IPS-15b (cell line): ENCODE data around the gene FNIP1.

Experiments used
- H3K27me3 ChIP-seq: one replicate; pipeline ENCODE4 v1.6.1; 2013; ENCODE audit warnings: low read length; ENCODE audit not compliant: control insufficient read depth, insufficient read depth
- H3K36me3 ChIP-seq: one replicate; pipeline ENCODE4 v1.6.1; 2013; ENCODE audit warnings: low read length; ENCODE audit not compliant: control insufficient read depth, insufficient read depth
- H3K4me1 ChIP-seq: one replicate; pipeline ENCODE4 v1.6.1; 2013; ENCODE audit warnings: mild to moderate bottlenecking, low read length; ENCODE audit not compliant: control insufficient read depth, insufficient read depth
- H3K4me3 ChIP-seq: one replicate; pipeline ENCODE4 v1.5.1; 2013; ENCODE audit warnings: low read depth, low read length
- H3K9ac ChIP-seq: one replicate; pipeline ENCODE4 v1.6.1; 2013; ENCODE audit warnings: low read depth, mild to moderate bottlenecking, low read length
- H3K9me3 ChIP-seq: one replicate; pipeline ENCODE4 v1.6.1; 2013; ENCODE audit warnings: mild to moderate bottlenecking, low read length; ENCODE audit not compliant: control insufficient read depth, insufficient read depth

The FNIP1 gene

GRCh38 chr5:131810510-131811249, 13.9 kb upstream of the FNIP1 start:
- no peaks in the 10 kb centered on the region for H3K27me3 ChIP-seq
- no peaks in the 10 kb centered on the region for H3K4me1 ChIP-seq
- H3K9me3 ChIP-seq, result no peaks in the 10 kb centered on the region
- no peak overlapping the region for H3K4me3 ChIP-seq
- no peak overlapping the region for H3K9ac ChIP-seq
- no peaks in the 10 kb centered on the region for H3K36me3 ChIP-seq

GRCh38 chr5:131795879-131796792, 681 bp downstream of the FNIP1 start:
- H3K4me3 ChIP-seq, result peak overlapping the region; percentile 90
- H3K4me1 ChIP-seq, result peaks cover 3% of the 10 kb centered on the region

DNA sequence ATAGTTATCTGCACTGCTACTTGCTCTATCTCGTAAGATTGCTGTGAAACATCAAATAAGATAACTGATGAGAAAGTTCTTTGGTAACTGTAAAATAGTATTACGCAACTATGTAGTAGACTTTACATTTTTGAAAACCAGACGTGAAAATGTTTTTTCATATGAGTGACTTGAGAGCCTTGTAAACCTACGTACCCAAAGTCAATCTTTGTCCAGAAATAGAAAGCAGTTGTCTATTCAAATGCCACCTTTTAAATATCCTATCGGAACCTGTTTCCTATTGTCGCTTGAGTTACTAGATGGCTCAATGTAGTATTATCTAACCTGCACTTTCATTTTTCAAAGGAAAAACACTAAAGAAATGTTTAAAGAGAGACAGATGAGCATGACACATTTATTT, 1.6 kb downstream of the FNIP1 start:
- H3K9ac ChIP-seq, result no peak overlapping the region
- H3K36me3 ChIP-seq, result no peaks in the 10 kb centered on the region
- peak overlapping the region; percentile 3 for H3K4me3 ChIP-seq
- no peaks in the 10 kb centered on the region for H3K9me3 ChIP-seq
- H3K27me3 ChIP-seq, result peaks cover 6% of the 10 kb centered on the region
- peaks cover 3% of the 10 kb centered on the region for H3K4me1 ChIP-seq

More at GRCh38 chr5:131795879-131796792, 681 bp downstream of the FNIP1 start:
- no peaks in the 10 kb centered on the region for H3K9me3 ChIP-seq
- H3K9ac ChIP-seq, result peak overlapping the region; percentile 82
- H3K36me3 ChIP-seq, result no peaks in the 10 kb centered on the region
- H3K27me3 ChIP-seq, result peaks cover 6% of the 10 kb centered on the region

- H3K9ac ChIP-seq, result no peak overlapping the region
- H3K9me3 ChIP-seq, result no peaks in the 10 kb centered on the region
- peaks cover 3% of the 10 kb centered on the region for H3K4me1 ChIP-seq
- H3K36me3 ChIP-seq, result no peaks in the 10 kb centered on the region
- no peak overlapping the region for H3K4me3 ChIP-seq
- H3K27me3 ChIP-seq, result peaks cover 6% of the 10 kb centered on the region
Observed at GRCh38 chr5:131794586-131794985, 2.2 kb downstream of the FNIP1 start.

DNA sequence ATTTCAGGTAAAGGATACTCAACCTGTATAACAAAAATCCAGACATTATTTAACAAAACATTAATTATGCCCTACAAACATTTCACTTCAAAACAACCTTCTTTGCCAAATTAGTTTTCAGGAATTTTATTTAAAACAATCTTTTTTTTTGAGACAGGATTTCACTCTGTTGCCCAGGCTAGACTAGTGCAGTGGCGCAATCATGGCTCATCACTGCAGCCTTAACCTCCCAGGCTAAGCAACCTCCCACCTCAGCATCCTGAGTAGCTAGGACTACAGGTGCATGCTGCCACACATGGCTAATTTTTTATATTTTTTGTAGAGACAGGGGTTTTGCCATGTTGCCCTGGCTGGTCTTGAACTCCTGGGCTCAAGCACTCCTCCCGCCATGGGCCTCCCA, 3.9 kb downstream of the FNIP1 start:
- Histone ChIP-seq H3K4me1 (peaks cover 3% of the 10 kb centered on the region), H3K9me3 (no peaks in the 10 kb centered on the region)

GRCh38 chr5:131791866-131792265, 5.0 kb downstream of the FNIP1 start:
- Histone ChIP-seq H3K27me3 (no peaks in the 10 kb centered on the region), H3K9ac (no peak overlapping the region), H3K36me3 (no peaks in the 10 kb centered on the region), H3K9me3 (no peaks in the 10 kb centered on the region), H3K4me3 (no peak overlapping the region), H3K4me1 (no peaks in the 10 kb centered on the region)

More for the DNA sequence above, 3.9 kb downstream of the FNIP1 start:
- no peak overlapping the region for H3K9ac ChIP-seq
- H3K27me3 ChIP-seq, result peaks cover 4% of the 10 kb centered on the region
- no peak overlapping the region for H3K4me3 ChIP-seq
- H3K36me3 ChIP-seq, result no peaks in the 10 kb centered on the region

GRCh38 chr5:131790550-131790949, 6.3 kb downstream of the FNIP1 start:
- Histone ChIP-seq H3K36me3 (no peaks in the 10 kb centered on the region), H3K9ac (no peak overlapping the region), H3K4me1 (no peaks in the 10 kb centered on the region), H3K9me3 (no peaks in the 10 kb centered on the region), H3K4me3 (no peak overlapping the region), H3K27me3 (no peaks in the 10 kb centered on the region)

DNA sequence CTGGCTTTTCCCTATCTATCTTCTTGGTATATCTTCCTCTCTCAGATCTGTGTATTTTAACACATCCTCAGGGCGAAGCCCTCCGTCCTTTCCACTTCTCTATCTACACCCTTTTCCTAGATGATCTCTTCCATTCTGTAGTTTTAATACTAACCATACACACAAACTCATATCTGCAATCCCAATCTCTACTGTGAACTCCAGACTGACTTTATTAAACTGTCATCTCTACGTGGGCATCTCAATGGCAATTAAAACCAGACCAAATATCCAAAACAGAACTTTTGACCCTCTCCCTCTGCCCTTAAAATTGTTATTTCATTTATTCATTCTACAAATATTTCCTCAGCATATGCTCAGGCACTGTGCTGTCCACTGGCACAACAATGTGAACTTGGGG, 7.1 kb downstream of the FNIP1 start:
- Histone ChIP-seq H3K27me3 (no peaks in the 10 kb centered on the region), H3K4me1 (no peaks in the 10 kb centered on the region), H3K36me3 (no peaks in the 10 kb centered on the region), H3K9me3 (no peaks in the 10 kb centered on the region), H3K9ac (no peak overlapping the region), H3K4me3 (no peak overlapping the region)

DNA sequence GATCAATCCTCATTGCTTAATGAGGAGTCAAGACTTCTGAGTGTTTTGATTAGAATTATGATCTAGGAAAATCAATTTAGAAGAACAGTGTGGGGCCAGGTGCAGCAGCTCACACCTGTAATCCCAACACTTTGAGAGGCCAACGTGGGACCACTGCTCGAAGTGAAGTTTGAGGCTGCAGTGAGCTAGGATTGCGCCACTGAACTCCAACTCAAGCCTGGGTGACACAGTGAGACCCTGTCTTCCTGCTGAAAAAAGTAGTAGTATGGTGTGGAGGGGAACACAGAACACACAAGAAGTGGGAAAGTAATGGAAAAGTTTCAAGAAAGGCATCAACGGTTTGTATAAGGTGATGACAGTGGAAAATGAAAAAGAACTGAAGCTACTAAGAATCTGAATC, 9.1 kb downstream of the FNIP1 start:
- Histone ChIP-seq H3K27me3 (no peaks in the 10 kb centered on the region), H3K9me3 (no peaks in the 10 kb centered on the region), H3K36me3 (no peaks in the 10 kb centered on the region), H3K9ac (no peak overlapping the region), H3K4me3 (no peak overlapping the region), H3K4me1 (no peaks in the 10 kb centered on the region)

GRCh38 chr5:131786900-131787692, 9.7 kb downstream of the FNIP1 start:
- H3K36me3 ChIP-seq, result no peaks in the 10 kb centered on the region
- H3K4me3 ChIP-seq, result no peak overlapping the region
- no peaks in the 10 kb centered on the region for H3K4me1 ChIP-seq
- H3K27me3 ChIP-seq, result no peaks in the 10 kb centered on the region
- H3K9ac ChIP-seq, result no peak overlapping the region
- H3K9me3 ChIP-seq, result no peaks in the 10 kb centered on the region

GRCh38 chr5:131786036-131786435, 10.8 kb downstream of the FNIP1 start:
- H3K4me3 ChIP-seq, result no peak overlapping the region
- H3K27me3 ChIP-seq, result no peaks in the 10 kb centered on the region
- H3K9ac ChIP-seq, result no peak overlapping the region
- H3K36me3 ChIP-seq, result no peaks in the 10 kb centered on the region
- H3K9me3 ChIP-seq, result no peaks in the 10 kb centered on the region
- H3K4me1 ChIP-seq, result no peaks in the 10 kb centered on the region
